Activated CD8-positive, alpha-beta T cell treated with anti-CD3 and anti-CD28 coated beads, Interleukin-2, amount 10 ng/mL, durations not matched to agents 7 days and 5 days (primary cell): ENCODE results near the gene POLR2C. TPM values are rescaled to one million over a fixed set of nuclear protein-coding genes. Genes with fewer than 3 reads are reported as not detected.

Experiments
- ATAC-seq: fragments of 150-1000 bp; cut with Tn5 transposase; one replicate; pipeline ENCODE4 v1.10.0; 2021; ENCODE audit warnings: moderate library complexity
- CTCF ChIA-PET: fragments of 350-600 bp; sonication (Branson Sonifier 250); formaldehyde crosslinking; loops from one replicate; lab custom pipeline; 2021; ENCODE audit warnings: antibody characterized with exemption; lab: Charles Lee
- POLR2A ChIA-PET: fragments of 350-600 bp; sonication (Branson Sonifier 250); formaldehyde crosslinking; loops from one replicate; lab custom pipeline; 2021; ENCODE audit warnings: antibody characterized with exemption; lab: Charles Lee
- DNase-seq: peaks from one replicate; pipeline ENCODE4 v3.0.0-alpha.2; 2020
- H3K27ac Mint-ChIP-seq: one replicate; pipeline ENCODE4 v1.8.0; 2021; ENCODE audit warnings: mild to moderate bottlenecking, mixed read lengths
- H3K27me3 Mint-ChIP-seq: one replicate; pipeline ENCODE4 v1.8.0; 2021; ENCODE audit warnings: low read depth, mixed read lengths
- H3K36me3 Mint-ChIP-seq: one replicate; pipeline ENCODE4 v1.8.0; 2021; ENCODE audit warnings: low read depth, mixed read lengths
- H3K4me1 Mint-ChIP-seq: one replicate; pipeline ENCODE4 v1.8.0; 2021; ENCODE audit warnings: low read depth, mixed read lengths
- H3K4me3 Mint-ChIP-seq: one replicate; pipeline ENCODE4 v1.8.0; 2021; ENCODE audit warnings: mild to moderate bottlenecking, mixed read lengths
- H3K9me3 Mint-ChIP-seq: one replicate; pipeline ENCODE4 v1.8.0; 2022; ENCODE audit warnings: mixed read lengths; ENCODE audit not compliant: insufficient read depth
- total RNA-seq, 2 experiments: library from RNA; stranded (reverse); gene quantifications; one replicate each; pipeline ENCODE4 v1.2.3, GENCODE V29; 2021

The POLR2C gene
- total RNA-seq, 2 experiments from 2014 or later: 57.0 to 58.3 TPM

- DNase-seq: no peak
- Mint-ChIP-seq H3K36me3 (no peaks in the 10 kb centered on the region), H3K4me1 (peaks cover 17% of the 10 kb centered on the region), H3K27ac (no peak overlapping the region), H3K9me3 (no peaks in the 10 kb centered on the region), H3K4me3 (no peak overlapping the region), H3K27me3 (peaks cover 2% of the 10 kb centered on the region)
- CTCF ChIA-PET: interaction anchor here (1.3 to 2.0 kb wide), 2 partner anchors 17 to 28 kb away, joined by 4 to 8 read pairs; no protein-coding TSS in a partner anchor
- POLR2A ChIA-PET: no interaction called here
- ATAC-seq: no peak
Observed at GRCh38 chr16:57503366-57503765, 40.9 kb downstream of the POLR2C start.

- ATAC-seq (no peak), DNase-seq (no peak)
- POLR2A ChIA-PET: no interaction called here
- peaks cover 17% of the 10 kb centered on the region for H3K4me1 Mint-ChIP-seq
- no peak overlapping the region for H3K4me3 Mint-ChIP-seq
- CTCF ChIA-PET: interaction anchor here (1.3 to 2.0 kb wide), 5 partner anchors 13 to 87 kb away, joined by 4 to 8 read pairs (median 6); no protein-coding TSS in a partner anchor
- no peaks in the 10 kb centered on the region for H3K36me3 Mint-ChIP-seq
- peaks cover 2% of the 10 kb centered on the region for H3K27me3 Mint-ChIP-seq
- no peak overlapping the region for H3K27ac Mint-ChIP-seq
- no peaks in the 10 kb centered on the region for H3K9me3 Mint-ChIP-seq
Observed at GRCh38 chr16:57504001-57504400, 41.5 kb downstream of the POLR2C start.

- H3K4me1 Mint-ChIP-seq: peaks cover 15% of the 10 kb centered on the region
- ChIA-PET POLR2A (no interaction called here), CTCF (interaction anchor here (0.8 to 2.0 kb wide), 4 partner anchors 13 to 88 kb away, joined by 4 to 7 read pairs (median 5); no protein-coding TSS in a partner anchor)
- ATAC-seq (no peak), DNase-seq (no peak)
- no peak overlapping the region for H3K27ac Mint-ChIP-seq
- H3K9me3 Mint-ChIP-seq: no peaks in the 10 kb centered on the region
- H3K4me3 Mint-ChIP-seq: no peak overlapping the region
- peaks cover 2% of the 10 kb centered on the region for H3K27me3 Mint-ChIP-seq
- H3K36me3 Mint-ChIP-seq: no peaks in the 10 kb centered on the region
Observed at GRCh38 chr16:57504491-57504890, 42.0 kb downstream of the POLR2C start.

GRCh38 chr16:57505169-57505568 is 42.7 kb downstream of the POLR2C start:
- Mint-ChIP-seq H3K4me1 (peaks cover 12% of the 10 kb centered on the region), H3K27ac (no peak overlapping the region), H3K36me3 (no peaks in the 10 kb centered on the region), H3K9me3 (no peaks in the 10 kb centered on the region), H3K27me3 (peaks cover 2% of the 10 kb centered on the region), H3K4me3 (no peak overlapping the region)
- DNase-seq (no peak), ATAC-seq (no peak)
- ChIA-PET POLR2A (no interaction called here), CTCF (interaction anchor here (0.8 to 2.0 kb wide), 4 partner anchors 12 to 88 kb away, joined by 4 to 7 read pairs (median 5); no protein-coding TSS in a partner anchor)

GRCh38 chr16:57507136-57508034 is 44.9 kb downstream of the POLR2C start:
- Mint-ChIP-seq H3K27me3 (peaks cover 2% of the 10 kb centered on the region), H3K36me3 (peaks cover 2% of the 10 kb centered on the region), H3K4me1 (no peaks in the 10 kb centered on the region), H3K4me3 (no peak overlapping the region), H3K27ac (no peak overlapping the region), H3K9me3 (no peaks in the 10 kb centered on the region)
- CTCF ChIA-PET: interaction anchor here (0.8 to 2.0 kb wide), 3 partner anchors 13 to 91 kb away, joined by 3 to 8 read pairs (median 4); no protein-coding TSS in a partner anchor
- ATAC-seq (no peak), DNase-seq (no peak)
- POLR2A ChIA-PET: interaction anchor here (0.6 to 1.6 kb wide), 2 partner anchors 21 to 134 kb away, joined by 4 to 6 read pairs; partner anchors contain the start of gene DOK4

- no peaks in the 10 kb centered on the region for H3K4me1 Mint-ChIP-seq
- DNase-seq: no peak
- no peak overlapping the region for H3K4me3 Mint-ChIP-seq
- POLR2A ChIA-PET: interaction anchor here (0.6 to 1.6 kb wide), 2 partner anchors 22 to 133 kb away, joined by 4 to 6 read pairs; partner anchors contain the start of gene DOK4
- no peak overlapping the region for H3K27ac Mint-ChIP-seq
- no peaks in the 10 kb centered on the region for H3K9me3 Mint-ChIP-seq
- CTCF ChIA-PET: interaction anchor here (0.8 to 2.0 kb wide), 4 partner anchors 10 to 92 kb away, joined by 3 to 8 read pairs (median 4); no protein-coding TSS in a partner anchor
- H3K27me3 Mint-ChIP-seq: peaks cover 2% of the 10 kb centered on the region
- H3K36me3 Mint-ChIP-seq: peaks cover 2% of the 10 kb centered on the region
- ATAC-seq: no peak
Observed at GRCh38 chr16:57508035-57508425, 45.6 kb downstream of the POLR2C start.

GRCh38 chr16:57509231-57509923 is 46.9 kb downstream of the POLR2C start:
- ATAC-seq: no peak
- no peaks in the 10 kb centered on the region for H3K9me3 Mint-ChIP-seq
- H3K4me1 Mint-ChIP-seq: no peaks in the 10 kb centered on the region
- peaks cover 2% of the 10 kb centered on the region for H3K27me3 Mint-ChIP-seq
- H3K36me3 Mint-ChIP-seq: peaks cover 4% of the 10 kb centered on the region
- no peak for DNase-seq
- ChIA-PET POLR2A (no interaction called here), CTCF (interaction anchor here (0.7 to 2.0 kb wide), 4 partner anchors 11 to 92 kb away, joined by 3 to 8 read pairs (median 4); partner anchors contain the start of gene POLR2C)
- H3K4me3 Mint-ChIP-seq: no peak overlapping the region
- H3K27ac Mint-ChIP-seq: no peak overlapping the region

- ChIA-PET POLR2A (no interaction called here), CTCF (interaction anchor here (0.9 to 2.0 kb wide), 3 partner anchors 10 to 93 kb away, joined by 3 to 10 read pairs (median 5); partner anchors contain the start of gene POLR2C)
- DNase-seq (no peak), ATAC-seq (no peak)
- H3K9me3 Mint-ChIP-seq: no peaks in the 10 kb centered on the region
- peaks cover 2% of the 10 kb centered on the region for H3K27me3 Mint-ChIP-seq
- no peak overlapping the region for H3K27ac Mint-ChIP-seq
- no peak overlapping the region for H3K4me3 Mint-ChIP-seq
- H3K4me1 Mint-ChIP-seq: no peaks in the 10 kb centered on the region
- peaks cover 4% of the 10 kb centered on the region for H3K36me3 Mint-ChIP-seq
Observed at GRCh38 chr16:57510016-57510871, 47.8 kb downstream of the POLR2C start.

- Mint-ChIP-seq H3K27ac (no peak overlapping the region), H3K4me3 (no peak overlapping the region), H3K9me3 (no peaks in the 10 kb centered on the region), H3K36me3 (peaks cover 6% of the 10 kb centered on the region), H3K4me1 (no peaks in the 10 kb centered on the region), H3K27me3 (no peaks in the 10 kb centered on the region)
- DNase-seq (no peak), ATAC-seq (no peak)
- ChIA-PET POLR2A (no interaction called here), CTCF (interaction anchor here (1.2 to 3.4 kb wide), 3 partner anchors 10 to 95 kb away, joined by 3 to 14 read pairs (median 9); partner anchors contain the start of gene POLR2C)
Observed at GRCh38 chr16:57512296-57513001, 50.0 kb downstream of the POLR2C start.

- CTCF ChIA-PET: interaction anchor here (1.2 to 3.4 kb wide), 3 partner anchors 9 to 96 kb away, joined by 3 to 14 read pairs (median 9); partner anchors contain the start of gene POLR2C
- Mint-ChIP-seq H3K4me1 (no peaks in the 10 kb centered on the region), H3K9me3 (no peaks in the 10 kb centered on the region), H3K27me3 (no peaks in the 10 kb centered on the region), H3K27ac (no peak overlapping the region), H3K4me3 (no peak overlapping the region), H3K36me3 (peaks cover 8% of the 10 kb centered on the region)
- no peak for DNase-seq
- POLR2A ChIA-PET: no interaction called here
- no peak for ATAC-seq
Observed at GRCh38 chr16:57513371-57514102, 51.1 kb downstream of the POLR2C start.
